Lung microvascular endothelial cell (primary cell): Measurements from ENCODE around the gene OSCAR. TPM values are rescaled to one million over a fixed set of nuclear protein-coding genes. Genes with fewer than 3 reads are reported as not detected.
"Not testable (repeated sequence)": the region's sequence is repeated elsewhere in the genome, so short reads cannot be mapped to it uniquely, and the experiment has no call there.

Experiments used
- DNase-seq, 2 donors: peaks; one replicate each; pipeline versions ENCODE4 v3.0.0 to v3.0.0-alpha.2; 2010; ENCODE audit warnings: low read depth in 2 of 2
- total RNA-seq: library from RNA; depleted of rRNA; stranded (reverse); fragments of >200 nt; gene quantifications from 2 replicates; pipeline ENCODE4 v1.2.1, GENCODE V29; 2014

Gene OSCAR
- total RNA-seq, 1 donor from 2014 or later, result not detected

- DNase-seq, result no peak
These were observed 27.3 kb upstream of the OSCAR start for GRCh38 chr19:54127688-54128440.

- DNase-seq, result no peak
These were observed 25.1 kb upstream of the OSCAR start for GRCh38 chr19:54125713-54126112.

DNA sequence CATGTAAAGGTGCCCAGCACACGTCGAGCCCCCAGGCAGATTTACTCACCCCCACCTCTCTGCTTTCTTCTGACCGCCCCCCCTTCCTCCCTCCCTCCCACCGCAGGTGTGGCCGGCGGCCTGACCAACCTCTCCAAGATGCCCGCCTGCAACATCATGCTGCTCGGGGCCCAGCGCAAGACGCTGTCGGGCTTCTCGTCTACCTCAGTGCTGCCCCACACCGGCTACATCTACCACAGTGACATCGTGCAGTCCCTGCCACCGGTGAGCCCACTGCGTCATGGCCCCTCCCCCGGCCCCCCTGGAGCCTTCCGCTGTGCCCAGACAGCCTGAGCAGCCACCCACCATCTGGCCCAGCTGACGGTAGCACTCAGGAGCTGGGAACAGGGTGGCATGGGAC lies 23.8 kb upstream of the OSCAR start:
- DNase-seq, result no peak

DNA sequence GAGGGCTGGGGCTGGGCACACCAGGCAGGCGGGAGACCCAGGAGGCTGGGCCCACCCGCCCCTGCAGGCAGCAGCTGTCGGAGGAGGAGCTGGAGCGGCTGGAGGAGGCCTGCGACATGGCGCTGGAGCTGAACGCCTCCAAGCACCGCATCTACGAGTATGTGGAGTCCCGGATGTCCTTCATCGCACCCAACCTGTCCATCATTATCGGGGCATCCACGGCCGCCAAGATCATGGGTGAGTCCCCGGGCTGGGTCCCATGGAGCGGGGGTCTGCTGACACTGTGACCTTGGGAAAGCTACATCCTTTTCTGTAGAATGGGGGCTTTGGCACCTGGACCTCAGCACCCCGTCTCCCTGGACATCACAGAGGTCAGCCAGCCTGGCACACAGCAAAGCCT lies 23.1 kb upstream of the OSCAR start:
- DNase-seq, result no peak

DNA sequence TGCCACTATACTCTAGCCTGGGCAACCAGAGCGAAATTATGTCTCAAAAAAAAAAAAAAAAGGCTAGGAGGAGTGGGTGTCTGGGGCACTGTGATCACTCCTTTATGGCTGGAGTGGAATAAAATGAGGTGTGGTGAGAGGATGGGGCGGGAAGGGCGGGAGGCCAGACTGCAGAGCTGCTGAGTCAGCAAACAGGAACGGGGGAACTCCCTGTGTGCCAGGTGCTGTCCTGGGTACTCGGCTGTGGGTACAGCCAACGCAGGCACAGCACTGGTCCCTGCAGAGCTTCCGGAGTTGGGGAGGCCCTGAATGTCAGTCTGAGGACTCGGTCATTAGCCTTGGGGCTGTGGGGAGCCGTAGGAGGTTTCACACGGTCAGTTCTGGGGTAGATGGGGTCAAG lies 20.7 kb upstream of the OSCAR start:
- DNase-seq, result no peak

- peak; percentile 98 to 99 for DNase-seq
These were observed 14.8 kb upstream of the OSCAR start, which contains the start of the genes PRPF31 and TFPT for GRCh38 chr19:54115109-54116063. TSS of gene PRPF31 (plus strand) at chr19:54115754. CDS start at chr19:54118279, 2,525 bp downstream. TSS of gene TFPT (minus strand) at chr19:54115657. CDS start at chr19:54115269, 388 bp downstream.

DNA sequence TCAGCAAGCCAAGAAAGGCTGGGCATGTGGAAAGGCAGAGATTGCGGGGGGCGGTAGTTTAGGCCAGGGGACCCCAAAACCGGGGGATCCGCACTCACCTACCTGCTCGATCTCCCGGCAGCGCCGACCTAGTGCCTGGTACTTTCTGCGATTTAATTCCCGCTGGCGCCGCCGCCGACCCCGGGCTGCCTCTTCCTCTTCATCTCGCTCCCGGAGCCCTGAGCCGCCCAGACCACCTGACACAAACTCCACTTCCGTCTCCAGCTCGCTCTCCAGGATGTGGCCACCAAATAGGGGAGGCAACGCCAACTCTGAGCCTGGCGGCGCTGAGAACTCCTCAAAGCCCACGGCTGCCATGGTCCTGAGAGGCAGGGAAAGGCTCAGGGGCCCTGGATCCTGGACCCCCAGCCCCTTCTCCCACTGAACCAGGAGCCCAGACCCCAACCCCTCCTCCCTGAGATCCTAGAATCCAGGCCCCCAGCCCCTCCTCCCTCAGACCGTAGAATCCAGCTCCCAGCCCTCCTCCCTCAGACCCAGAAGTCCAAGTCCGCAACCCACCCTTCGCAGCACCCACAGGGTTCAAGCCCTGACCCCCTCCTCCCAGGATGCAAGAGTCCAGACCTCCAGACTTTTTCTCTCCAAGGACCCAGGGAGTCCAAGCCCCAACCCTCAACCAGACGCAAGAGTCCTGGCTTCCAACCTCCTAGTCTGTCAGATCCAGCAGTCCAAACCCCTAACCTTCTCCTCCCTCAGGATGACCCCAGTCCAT lies 13.9 kb upstream of the OSCAR start:
- peak; percentile 70 to 72 for DNase-seq

GRCh38 chr19:54109651-54110050 lies 9.0 kb upstream of the OSCAR start:
- DNase-seq, result no peak

DNA sequence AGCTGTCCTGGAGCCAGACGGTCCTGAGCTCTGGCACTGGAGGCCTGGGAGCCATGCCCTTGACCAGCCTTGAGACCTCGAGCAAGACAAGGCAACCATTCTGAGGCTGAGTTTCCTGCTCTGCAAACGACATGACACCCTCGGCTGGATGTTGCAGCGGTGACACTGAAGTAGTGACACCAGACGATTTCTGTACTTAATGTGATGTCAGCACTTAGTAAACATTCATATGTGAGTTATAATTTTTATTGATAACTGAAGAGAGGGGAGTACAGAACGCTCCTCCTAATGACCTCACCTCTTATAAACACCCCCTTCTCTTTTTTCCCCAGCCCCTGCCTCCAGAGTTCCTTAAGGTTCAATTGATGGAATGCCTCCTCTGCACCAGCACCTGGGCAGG lies 7.9 kb upstream of the OSCAR start:
- DNase-seq, result no peak

DNA sequence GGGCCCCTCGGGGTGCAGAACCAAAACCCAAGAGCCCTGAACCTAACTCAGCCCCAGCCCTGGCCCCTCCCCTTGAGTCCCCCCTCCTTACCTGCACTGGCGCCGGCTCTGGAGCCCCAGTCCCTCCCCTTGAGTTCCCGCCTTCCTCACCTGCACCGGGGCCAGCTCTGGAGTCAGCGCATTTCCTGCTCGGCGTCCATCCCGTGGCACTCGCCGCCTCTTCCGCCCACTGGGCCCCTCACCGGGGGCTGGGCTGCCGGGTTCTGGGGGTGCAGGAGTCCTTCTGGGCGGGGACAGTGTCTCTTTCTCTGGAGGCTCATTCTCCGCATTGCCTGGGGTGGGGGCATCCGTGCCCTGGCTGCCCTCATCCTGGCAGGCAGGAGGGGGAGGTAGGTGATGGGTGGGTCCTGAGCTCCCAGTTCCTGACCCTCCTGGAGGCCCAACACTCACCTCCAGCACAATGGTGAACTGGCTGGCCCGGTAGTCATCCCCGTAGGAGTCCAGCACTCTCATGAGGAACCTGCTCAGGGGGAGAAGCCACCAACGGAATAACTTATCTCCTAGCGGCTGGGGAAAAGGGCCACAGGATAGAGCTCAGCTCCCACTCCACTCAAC lies 7.4 kb upstream of the OSCAR start:
- DNase-seq, result no peak

DNA sequence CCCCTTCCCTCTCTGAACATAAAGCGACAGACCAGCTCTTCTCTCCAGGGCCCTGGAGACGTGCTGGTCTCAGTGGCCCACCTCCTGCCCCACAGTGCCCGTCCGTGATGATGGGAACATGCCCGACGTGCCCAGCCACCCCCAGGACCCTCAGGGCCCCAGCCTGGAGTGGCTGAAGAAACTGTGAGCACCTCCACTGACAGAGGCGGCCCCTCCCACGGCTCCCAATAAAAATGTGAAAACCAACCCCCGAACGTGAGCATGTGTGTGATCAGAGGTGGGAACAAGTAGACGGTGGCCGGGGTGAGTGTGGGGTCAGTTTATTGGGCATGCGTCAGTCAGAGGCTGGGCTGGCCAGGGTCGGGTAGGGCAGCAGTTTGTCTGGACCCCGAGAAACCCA lies 6.1 kb upstream of the OSCAR start:
- no peak for DNase-seq

- no peak for DNase-seq
These were observed 5.2 kb upstream of the OSCAR start for GRCh38 chr19:54105796-54106195.

GRCh38 chr19:54104998-54105715 lies 4.6 kb upstream of the OSCAR start:
- DNase-seq, result no peak

GRCh38 chr19:54102421-54103169 lies 2.0 kb upstream of the OSCAR start, which contains the start of gene NDUFA3:
TSS of gene NDUFA3 (plus strand) at chr19:54102855. CDS start at chr19:54102879, 24 bp downstream.
- DNase-seq, result peak; percentile 99

DNA sequence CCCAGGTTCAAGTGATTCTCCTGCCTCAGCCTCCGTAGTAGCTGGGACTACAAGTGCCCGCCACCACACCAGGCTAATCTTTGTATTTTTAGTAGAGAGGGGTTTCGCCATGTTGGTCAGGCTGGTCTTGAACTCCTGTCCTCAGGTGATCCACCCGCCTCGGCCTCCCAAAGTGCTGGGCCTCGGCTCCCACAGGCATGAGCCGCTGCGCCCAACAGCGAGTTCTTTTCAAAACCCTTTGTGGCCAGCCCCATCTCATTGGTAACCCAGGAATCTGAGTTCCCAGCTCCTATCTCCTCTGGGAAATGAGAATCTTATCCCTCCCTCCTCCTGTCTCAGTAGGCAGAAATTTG lies 724 bp downstream of the OSCAR start:
- DNase-seq, result not testable (repeated sequence)

DNA sequence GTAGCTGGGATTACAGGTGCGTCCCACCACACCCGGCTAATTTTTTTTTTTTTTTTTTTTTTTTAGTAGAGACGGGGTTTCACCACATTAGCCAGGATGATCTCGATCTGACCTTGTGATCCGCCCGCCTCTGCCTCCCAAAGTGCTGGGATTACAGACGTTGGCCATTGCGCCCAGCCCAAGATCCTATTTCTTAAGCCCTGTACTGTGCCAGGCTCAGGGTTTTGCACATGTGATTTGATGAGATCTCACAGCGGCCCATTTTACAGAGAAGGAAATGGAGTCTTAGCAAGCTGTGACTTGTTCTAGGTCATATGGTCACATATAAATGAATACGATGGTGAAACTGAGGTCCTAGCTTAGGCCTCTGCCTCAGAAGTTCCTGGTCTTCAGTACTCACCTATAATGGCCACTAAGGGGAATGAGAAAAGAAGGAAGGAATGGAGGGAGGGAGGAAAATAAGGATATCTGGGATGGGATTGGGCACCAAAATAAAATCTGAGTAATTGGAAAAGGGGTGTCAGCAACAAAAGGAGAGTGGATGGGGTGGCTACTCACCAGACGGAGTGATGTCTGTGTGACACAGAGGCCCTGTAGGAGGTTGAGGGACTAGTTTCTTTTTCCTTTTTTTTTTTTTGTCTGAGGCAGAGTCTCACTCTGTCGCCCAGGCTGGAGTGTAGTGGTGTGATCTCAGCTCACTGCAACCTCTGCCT lies 1.3 kb downstream of the OSCAR start:
- no peak for DNase-seq

GRCh38 chr19:54096617-54097106 lies 3.9 kb downstream of the OSCAR start:
- DNase-seq, result peak in 1 of 2 donors; percentile 19

GRCh38 chr19:54095859-54096616 lies 4.6 kb downstream of the OSCAR start:
- peak; percentile 40 to 48 for DNase-seq
